DMS79 treated with DMSO at 0.1 percent for 48 hours (cell line): ENCODE results near the gene MARCHF3.
"Not testable (repeated sequence)": the region's sequence is repeated elsewhere in the genome, so short reads cannot be mapped to it uniquely, and the experiment has no call there.

ENCODE experiments used
- DNase-seq: peaks from one replicate; lab custom pipeline; 2025; lab: John Stamatoyannopoulos, UW

Gene MARCHF3

GRCh38 chr5:126875303-126875785 lies 155.0 kb downstream of the MARCHF3 start:
- peak; percentile 24 for DNase-seq

DNA sequence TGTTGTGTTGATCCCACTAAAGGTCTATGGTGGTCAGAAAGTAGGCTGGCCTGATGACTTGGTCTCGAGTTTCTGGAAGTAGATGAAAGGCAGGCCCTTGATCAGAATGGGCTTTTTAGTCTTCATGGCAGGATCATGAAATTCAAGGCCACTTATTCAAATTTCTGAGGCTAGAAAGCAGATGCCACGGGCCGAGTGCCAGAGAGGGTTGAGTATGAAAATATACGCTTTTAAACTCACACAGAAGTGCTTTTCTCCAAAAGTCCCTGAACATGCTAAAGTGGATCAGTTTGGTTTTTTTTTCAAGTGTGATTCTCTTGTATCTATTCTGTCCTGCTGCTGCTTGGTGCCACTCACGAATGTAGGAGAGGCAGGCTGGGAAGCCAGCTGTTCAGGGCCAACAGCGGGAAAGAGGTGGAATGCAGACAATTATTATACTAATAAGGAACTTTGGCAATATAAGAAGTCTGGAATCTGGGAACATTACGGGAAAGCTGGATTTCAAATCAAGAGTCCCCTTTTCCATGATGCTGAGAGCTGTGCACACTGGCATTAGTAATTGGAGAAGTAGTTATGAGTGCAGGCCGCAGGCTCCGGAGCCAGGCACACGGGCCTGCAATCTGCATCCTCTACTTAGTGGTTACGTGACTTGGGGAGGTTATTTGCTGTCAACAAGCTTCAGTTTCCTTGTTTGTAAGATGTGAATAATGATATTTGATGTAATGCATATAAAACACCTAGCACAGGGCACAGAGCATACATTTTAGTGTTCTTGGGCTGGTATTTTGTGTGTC lies 157.6 kb downstream of the MARCHF3 start:
- DNase-seq: peak; percentile 52

- no peak for DNase-seq
Observed at GRCh38 chr5:126871441-126871840, 158.9 kb downstream of the MARCHF3 start.

GRCh38 chr5:126869005-126869451 lies 161.3 kb downstream of the MARCHF3 start:
- DNase-seq: peak; percentile 49

DNA sequence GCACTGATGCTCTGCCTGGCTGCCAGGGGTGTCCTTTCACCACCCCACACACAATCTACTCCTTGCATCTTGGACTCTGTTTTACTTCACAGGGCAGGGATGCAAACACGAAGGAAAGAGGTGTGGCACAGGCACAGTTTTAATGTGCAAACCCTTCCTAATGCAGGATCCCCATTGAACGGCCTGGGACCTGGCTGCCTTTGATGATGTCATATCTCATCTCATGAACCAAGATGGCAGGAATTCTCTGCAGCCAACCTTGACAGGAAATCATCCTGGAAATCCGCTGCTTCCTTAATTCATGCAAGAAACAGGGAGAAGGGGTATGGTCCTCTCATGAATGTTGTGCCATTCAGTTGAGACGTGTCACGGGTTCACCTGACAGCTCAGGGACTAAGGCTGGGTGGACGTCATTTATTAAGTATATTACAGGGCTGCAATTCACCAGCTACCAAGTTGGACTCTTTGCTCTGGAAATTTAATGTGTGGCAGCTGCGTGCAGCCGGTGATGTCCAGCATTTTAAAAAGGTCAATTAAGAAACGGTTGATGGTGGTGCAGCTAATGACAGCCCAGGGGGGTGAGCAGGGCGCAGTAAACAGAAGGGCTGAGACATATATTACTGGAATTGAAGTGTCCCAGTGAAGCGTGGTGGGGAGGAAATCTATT lies 161.9 kb downstream of the MARCHF3 start:
- DNase-seq: no peak

DNA sequence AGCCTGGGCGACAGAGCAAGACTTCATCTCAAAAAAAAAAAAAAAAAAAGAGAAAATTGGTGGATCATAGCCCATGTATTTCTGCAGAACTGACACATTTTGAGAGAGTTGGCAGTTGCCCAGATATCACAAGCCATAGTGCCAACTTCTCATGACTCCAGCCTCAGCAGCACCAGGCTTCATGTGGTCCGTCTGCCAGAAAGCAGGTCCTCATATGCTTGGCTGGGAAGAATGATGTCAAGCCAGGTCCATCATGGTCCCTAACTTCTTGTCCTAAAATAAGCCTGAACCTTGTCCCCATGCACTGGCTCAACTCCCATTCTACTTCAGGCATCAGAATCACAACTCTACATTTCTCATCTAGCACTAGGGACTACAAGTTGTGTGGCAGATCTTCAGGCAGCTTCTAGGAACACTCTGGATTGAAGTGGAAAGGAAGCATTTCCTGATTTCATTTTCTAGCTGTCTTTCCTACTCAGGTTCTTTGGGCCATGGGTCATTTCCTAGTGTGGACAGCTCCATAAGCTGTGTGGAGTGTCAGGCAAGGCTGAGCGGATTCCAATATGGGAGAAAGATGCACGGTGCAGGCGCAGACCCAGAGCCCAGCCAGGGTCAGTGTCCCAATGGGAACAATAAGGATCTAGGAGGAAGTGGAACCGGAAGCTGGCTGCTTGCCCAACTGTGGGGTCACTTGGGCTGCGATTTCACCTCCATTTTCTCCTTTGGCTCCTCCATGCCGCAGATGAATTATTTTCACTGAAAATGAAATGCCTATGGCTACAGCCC lies 163.3 kb downstream of the MARCHF3 start:
- DNase-seq: no peak

GRCh38 chr5:126865299-126865698 lies 165.1 kb downstream of the MARCHF3 start:
- DNase-seq: no peak

GRCh38 chr5:126864042-126864688 lies 166.2 kb downstream of the MARCHF3 start:
- no peak for DNase-seq

DNA sequence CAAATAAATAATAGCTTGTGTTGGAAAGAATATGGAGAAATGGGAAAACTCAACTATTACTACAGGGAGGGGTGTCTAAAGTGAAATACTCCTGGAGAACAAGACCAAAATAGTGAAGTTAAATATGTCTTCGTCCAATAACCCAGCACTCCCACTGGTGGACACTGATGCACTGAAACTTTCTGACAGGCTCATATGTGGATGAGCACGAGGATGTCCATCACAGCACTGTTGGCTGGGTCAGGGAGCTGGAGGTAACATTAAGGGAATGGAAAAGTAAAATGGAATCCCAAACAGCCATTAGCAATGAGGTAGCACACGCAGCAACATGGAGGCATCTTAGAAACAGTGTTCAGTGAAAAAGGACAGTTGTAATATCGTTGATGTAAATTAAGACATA lies 167.0 kb downstream of the MARCHF3 start:
- DNase-seq: no peak

GRCh38 chr5:126858441-126858840 lies 171.9 kb downstream of the MARCHF3 start:
- no peak for DNase-seq

DNA sequence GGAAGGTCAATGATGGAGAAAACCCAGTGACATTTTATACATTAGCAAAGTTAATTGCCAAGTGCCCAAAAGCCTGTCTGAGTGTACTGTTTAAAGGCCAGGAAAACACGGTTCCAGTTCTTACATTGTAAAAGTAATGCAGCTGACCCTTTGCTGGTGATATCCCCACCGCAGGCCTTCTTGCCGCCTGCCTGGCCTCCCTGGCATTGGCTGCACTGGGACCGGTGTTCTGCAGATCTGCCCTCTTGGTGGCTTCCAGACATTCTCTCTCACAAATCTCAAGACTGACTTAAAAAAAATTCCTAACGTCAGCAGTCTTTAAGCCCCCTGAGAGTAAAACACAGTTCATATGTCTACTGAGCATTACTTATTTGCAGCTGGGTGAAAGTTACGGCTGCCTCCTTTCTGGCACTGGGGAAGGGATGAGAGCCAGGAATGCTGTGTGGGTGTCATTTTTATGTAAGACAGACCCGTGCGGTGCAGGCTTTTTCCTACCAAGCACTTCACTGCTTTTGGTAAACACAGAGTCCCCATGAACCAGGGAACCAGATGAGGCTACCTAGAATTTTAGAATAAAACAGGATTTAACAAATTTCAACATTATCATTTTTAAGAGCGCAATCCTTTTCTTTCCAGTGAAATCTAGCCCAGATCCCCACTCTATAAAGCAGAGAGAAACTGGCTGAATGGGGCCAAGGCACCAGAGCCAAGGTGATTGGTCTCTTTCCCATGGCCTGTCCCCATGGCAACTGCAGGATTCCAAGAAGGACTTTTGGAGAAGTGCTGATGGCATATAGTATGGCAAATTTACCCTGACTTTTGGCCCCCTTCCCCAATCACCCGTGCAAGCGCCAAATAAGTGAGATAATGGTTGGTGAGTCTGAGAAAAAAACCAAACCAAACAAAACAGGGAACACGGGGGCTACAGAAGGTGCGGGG lies 172.6 kb downstream of the MARCHF3 start:
- no peak for DNase-seq

GRCh38 chr5:126855266-126855665 lies 175.1 kb downstream of the MARCHF3 start:
- DNase-seq: no peak

DNA sequence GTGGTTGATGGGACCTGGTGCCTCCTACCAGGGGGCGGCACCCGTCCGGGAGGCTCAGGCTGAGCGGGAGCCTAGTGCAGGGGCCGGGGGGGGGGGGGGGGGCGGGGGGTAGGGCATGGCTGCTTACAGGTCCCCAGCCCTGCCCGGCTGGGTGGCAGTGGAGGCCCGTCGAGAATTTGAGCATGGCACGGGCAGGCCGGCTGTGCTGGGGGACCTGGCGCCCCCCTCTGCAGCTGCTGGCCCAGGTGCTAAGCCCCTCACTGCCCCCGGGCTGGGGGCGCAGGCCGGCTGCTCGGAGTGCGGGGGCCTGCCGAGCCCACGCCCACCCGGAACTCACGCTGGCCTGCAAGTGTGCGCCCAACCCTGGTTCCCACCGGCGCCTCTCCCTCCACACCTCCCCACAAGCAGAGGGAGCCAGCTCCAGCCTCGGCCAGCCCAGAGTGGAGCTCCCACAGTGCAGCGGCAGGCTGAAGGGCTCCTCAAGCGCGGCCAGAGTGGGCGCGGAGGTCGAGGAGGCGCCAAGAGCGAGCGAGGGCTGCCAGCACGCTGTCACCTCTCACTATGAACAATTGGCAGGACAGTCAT lies 175.7 kb downstream of the MARCHF3 start:
- DNase-seq: no peak

- DNase-seq: not testable (repeated sequence)
Observed at GRCh38 chr5:126853541-126854307, 176.6 kb downstream of the MARCHF3 start.

DNA sequence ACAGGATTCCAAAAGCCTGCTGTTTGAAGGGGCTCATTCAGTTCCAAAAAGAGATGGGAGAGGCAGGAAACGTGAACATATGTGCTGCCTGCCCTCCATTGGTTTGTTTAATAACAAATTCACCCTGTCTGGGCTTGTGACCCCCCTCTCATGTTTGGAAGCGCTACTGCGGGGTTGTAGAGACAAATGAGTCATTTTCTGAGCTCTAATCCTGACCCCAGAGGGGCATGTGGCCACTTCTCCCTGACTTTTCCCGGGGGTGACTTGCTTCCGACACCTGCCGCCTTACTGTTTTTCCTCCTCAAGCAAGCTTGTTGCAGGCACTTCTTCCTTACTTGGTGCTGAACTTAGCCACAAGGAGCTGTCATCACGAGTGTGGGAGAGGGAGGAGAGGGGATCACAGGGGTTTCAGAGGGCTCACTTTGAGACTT lies 177.5 kb downstream of the MARCHF3 start:
- DNase-seq: no peak

DNA sequence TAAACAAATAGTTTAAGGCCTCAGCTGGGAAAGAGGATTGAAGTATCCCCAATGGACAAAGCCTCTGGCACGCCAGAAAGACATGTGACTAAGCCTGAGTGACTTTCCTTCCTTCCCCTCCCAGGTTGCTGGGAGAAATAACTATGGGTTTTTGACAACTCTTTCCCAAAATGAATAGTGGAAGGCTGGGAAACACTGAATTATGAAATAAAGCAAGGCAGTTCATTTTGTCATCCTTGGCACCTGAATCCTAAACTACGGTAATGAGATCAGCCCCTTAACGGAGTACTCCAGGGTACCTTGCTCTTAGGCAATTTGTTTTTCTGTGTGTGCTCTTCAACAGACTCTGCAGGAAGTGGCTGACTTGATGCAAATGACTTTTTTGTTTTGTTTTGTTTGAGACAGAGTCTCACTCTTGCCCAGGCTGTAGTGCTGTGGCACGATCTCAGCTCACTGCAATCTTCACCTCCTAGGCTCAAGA lies 178.2 kb downstream of the MARCHF3 start:
- DNase-seq: no peak

GRCh38 chr5:126851501-126852011 lies 178.8 kb downstream of the MARCHF3 start:
- DNase-seq: no peak

DNA sequence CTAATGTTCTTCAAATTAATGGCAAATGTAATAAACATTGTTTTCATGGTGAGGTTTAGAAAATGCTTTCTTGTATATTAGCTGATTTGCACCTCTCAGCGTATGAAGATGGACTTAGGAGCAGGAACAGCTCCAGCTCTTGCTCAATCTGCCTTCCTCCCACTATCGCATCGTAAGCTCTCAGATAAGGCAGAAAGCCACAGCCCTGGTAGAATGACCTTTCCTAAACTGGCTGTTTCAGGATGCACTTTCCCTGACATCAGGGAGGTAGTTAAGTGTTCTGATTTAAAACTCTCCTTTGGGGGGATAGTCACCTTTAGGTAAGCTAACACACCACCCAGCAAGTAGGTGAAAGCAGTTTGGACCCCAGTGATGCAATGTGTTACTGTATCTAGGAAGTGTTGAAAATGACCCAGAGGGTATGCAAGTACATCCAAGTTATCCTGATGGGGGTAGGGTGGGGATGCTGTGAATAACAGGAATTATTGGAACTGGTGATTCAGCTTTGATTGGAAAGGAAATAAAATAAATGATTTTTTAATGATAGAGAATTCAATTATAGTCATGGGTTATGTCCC lies 181.2 kb downstream of the MARCHF3 start:
- DNase-seq: no peak

- DNase-seq: no peak
Observed at GRCh38 chr5:126848253-126848652, 182.1 kb downstream of the MARCHF3 start.
